Measurements from ENCODE around the gene ENTPD6. TPM values are rescaled to one million over a fixed set of nuclear protein-coding genes. Genes with fewer than 3 reads are reported as not detected.

Gene ENTPD6
- polyA plus RNA-seq, 1 donor: 106 TPM

DNA sequence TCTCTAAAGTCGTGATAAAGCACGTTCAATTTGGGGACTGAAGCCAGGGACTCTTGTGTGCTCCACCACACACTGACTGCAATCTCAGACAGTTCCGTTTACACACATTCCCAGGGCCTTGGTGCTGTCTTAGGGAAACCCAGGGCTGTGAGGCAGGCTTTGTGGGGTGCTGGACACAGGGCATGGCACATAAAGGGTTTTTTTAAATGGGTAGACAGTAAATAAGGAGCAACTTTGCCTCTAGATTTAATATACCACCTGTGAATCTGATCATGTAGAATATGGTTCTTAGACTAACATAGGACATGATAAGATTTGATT, 2.3 kb downstream of the ENTPD6 start:
- no peak for DNase-seq
- H3K27ac ChIP-seq (ENCODE audit: low read length): no peak overlapping the region
- no CpG with 5 or more reads among the region's 3 CpGs for WGBS (ENCODE audit: insufficient coverage, low lambda C conversion rate)
- H3K4me3 ChIP-seq (ENCODE audit: low read length): no peak overlapping the region
- no peaks in the 10 kb centered on the region for H3K27me3 ChIP-seq (ENCODE audit: control insufficient read depth, insufficient read depth, low read length)
- peaks cover 13% of the 10 kb centered on the region for H3K4me1 ChIP-seq (ENCODE audit: control insufficient read depth, insufficient read depth, low read length)
- H3K9me3 ChIP-seq (ENCODE audit: control insufficient read depth, low read depth, low read length): no peaks in the 10 kb centered on the region
- H3K36me3 ChIP-seq (ENCODE audit: control insufficient read depth, insufficient read depth, low read length): peaks cover 8% of the 10 kb centered on the region

DNA sequence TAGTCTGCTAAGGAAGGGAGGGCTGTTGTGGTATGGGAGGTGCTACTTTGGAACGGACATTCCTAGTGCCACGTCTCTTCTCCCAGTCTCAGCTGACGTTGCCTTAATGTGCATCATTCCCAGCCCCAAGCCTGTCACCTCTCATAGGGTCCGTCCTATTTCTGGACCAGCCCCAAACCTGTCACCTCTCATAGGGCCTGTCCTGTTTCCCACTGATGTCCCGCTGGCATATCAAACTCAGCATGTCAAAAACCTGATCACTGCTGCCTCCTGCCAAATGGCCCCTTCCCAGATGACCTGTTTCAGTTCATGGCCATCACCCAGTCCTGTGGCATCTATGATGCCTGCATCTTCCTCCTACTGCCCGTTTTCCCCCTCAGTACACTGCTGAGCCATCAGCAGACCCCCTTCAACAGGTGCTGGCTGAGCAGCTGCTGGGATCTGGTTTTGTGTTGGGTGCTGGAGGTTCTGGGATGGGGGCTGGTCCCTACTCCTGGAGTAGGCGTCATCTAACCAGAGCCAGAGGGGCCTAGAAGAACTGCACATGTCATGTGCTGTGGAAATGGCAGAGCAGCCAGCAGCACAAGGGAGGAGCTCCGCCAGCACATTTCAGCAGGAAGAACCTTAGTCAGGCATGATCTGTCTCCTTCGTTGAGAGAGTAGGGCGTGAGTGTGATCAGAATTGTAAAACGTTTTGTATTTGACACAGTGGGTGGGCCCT, 3.3 kb downstream of the ENTPD6 start:
- DNase-seq: no peak
- H3K4me3 ChIP-seq (ENCODE audit: low read length): no peak overlapping the region
- WGBS (ENCODE audit: insufficient coverage, low lambda C conversion rate): no CpG with 5 or more reads among the region's 11 CpGs
- H3K9me3 ChIP-seq (ENCODE audit: control insufficient read depth, low read depth, low read length): no peaks in the 10 kb centered on the region
- H3K27ac ChIP-seq (ENCODE audit: low read length): no peak overlapping the region
- H3K4me1 ChIP-seq (ENCODE audit: control insufficient read depth, insufficient read depth, low read length): peaks cover 13% of the 10 kb centered on the region
- no peaks in the 10 kb centered on the region for H3K27me3 ChIP-seq (ENCODE audit: control insufficient read depth, insufficient read depth, low read length)
- peaks cover 8% of the 10 kb centered on the region for H3K36me3 ChIP-seq (ENCODE audit: control insufficient read depth, insufficient read depth, low read length)

DNA sequence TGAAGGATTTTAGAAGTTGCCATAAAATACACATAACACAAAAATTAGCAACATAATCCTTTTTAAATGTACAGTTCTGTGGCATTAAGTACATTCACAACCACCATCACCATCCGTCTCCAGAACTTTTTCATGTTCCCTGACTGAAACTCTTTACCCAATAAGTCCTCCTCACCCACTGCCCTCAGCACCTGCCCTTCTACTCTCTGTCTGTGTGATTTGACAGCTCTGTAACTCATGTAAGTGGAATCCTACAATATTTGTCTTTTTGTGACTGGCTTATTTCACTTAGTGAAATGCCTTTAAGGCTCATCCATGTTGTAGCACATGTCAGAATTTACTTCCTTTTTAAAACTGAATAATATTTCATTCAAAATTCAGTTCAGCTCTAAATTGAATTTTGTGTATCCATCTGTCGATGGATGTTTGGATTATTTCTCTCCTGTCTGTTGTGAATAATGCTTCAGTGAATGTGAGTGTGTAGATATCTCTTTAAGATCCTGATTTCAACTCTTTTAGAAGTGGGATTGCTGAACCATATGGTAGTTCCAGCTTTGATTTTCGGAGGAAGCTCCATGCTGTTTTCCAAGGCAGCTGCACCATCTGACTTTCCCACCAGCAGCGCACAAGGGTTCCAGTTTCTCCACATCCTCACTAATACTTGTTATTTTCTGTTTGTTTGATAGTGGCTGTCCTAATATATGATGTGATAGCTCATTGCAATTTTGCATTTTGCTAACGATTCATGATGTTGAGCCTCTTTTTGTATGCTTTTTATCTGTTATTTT, 4.2 kb downstream of the ENTPD6 start:
- Histone ChIP-seq H3K4me1 (ENCODE audit: control insufficient read depth, insufficient read depth, low read length) (peaks cover 13% of the 10 kb centered on the region), H3K9me3 (ENCODE audit: control insufficient read depth, low read depth, low read length) (no peaks in the 10 kb centered on the region), H3K36me3 (ENCODE audit: control insufficient read depth, insufficient read depth, low read length) (peaks cover 8% of the 10 kb centered on the region), H3K27ac (ENCODE audit: low read length) (no peak overlapping the region), H3K4me3 (ENCODE audit: low read length) (no peak overlapping the region), H3K27me3 (ENCODE audit: control insufficient read depth, insufficient read depth, low read length) (no peaks in the 10 kb centered on the region)
- DNase-seq: no peak
- 93% methylated on average over 2 of the region's 5 CpGs for WGBS (ENCODE audit: insufficient coverage, low lambda C conversion rate)

DNA sequence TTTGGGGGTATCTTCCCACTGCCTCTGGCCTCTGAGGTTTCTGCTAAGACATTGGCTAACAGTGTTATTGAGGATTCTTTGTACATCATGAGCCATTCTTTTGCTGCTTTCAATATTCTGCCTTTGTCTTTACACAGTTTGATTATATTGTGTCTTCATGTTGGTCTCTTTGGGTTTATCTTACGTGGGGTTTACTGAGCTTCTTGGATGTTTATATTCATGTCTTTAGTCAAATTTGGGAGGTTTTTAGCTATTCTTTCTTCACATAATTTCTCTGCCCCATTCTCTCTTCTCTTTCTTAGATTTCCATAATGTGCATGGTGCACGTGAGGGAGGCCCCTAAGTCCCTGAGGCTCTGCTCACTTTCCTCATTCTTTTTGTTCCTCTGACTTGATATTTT, 7.6 kb downstream of the ENTPD6 start:
- 67% methylated on average over 2 of the region's 2 CpGs for WGBS (ENCODE audit: insufficient coverage, low lambda C conversion rate)
- peaks cover 17% of the 10 kb centered on the region for H3K36me3 ChIP-seq (ENCODE audit: control insufficient read depth, insufficient read depth, low read length)
- no peak for DNase-seq
- no peaks in the 10 kb centered on the region for H3K27me3 ChIP-seq (ENCODE audit: control insufficient read depth, insufficient read depth, low read length)
- no peak overlapping the region for H3K27ac ChIP-seq (ENCODE audit: low read length)
- H3K4me1 ChIP-seq (ENCODE audit: control insufficient read depth, insufficient read depth, low read length): no peaks in the 10 kb centered on the region
- H3K4me3 ChIP-seq (ENCODE audit: low read length): no peak overlapping the region
- H3K9me3 ChIP-seq (ENCODE audit: control insufficient read depth, low read depth, low read length): no peaks in the 10 kb centered on the region

DNA sequence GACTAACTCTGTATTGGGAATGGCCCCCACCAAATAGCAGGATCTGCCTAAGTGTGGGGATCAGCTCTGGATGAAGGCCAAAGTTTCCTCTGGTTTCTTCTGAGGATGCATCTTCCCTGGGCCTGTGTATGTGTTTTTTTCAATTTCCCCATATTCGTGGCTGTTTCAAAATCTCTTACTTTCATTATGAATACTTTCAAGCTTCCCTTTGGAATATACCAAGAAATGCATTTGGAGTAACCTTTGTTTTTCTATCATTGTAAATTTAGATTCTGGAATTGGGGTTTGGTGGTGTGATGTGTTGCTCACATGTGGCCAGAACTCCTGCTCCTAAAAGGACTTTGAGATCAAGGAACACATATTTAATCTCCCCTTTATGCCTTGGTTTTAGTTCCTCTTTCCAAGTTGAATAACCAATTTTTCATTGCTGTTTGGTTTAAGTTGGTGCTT, 8.4 kb downstream of the ENTPD6 start:
- no peak overlapping the region for H3K27ac ChIP-seq (ENCODE audit: low read length)
- H3K36me3 ChIP-seq (ENCODE audit: control insufficient read depth, insufficient read depth, low read length): peaks cover 17% of the 10 kb centered on the region
- DNase-seq: no peak
- no peaks in the 10 kb centered on the region for H3K9me3 ChIP-seq (ENCODE audit: control insufficient read depth, low read depth, low read length)
- 100% methylated on average over 1 of the region's 1 CpG for WGBS (ENCODE audit: insufficient coverage, low lambda C conversion rate)
- no peaks in the 10 kb centered on the region for H3K4me1 ChIP-seq (ENCODE audit: control insufficient read depth, insufficient read depth, low read length)
- no peak overlapping the region for H3K4me3 ChIP-seq (ENCODE audit: low read length)
- no peaks in the 10 kb centered on the region for H3K27me3 ChIP-seq (ENCODE audit: control insufficient read depth, insufficient read depth, low read length)

DNA sequence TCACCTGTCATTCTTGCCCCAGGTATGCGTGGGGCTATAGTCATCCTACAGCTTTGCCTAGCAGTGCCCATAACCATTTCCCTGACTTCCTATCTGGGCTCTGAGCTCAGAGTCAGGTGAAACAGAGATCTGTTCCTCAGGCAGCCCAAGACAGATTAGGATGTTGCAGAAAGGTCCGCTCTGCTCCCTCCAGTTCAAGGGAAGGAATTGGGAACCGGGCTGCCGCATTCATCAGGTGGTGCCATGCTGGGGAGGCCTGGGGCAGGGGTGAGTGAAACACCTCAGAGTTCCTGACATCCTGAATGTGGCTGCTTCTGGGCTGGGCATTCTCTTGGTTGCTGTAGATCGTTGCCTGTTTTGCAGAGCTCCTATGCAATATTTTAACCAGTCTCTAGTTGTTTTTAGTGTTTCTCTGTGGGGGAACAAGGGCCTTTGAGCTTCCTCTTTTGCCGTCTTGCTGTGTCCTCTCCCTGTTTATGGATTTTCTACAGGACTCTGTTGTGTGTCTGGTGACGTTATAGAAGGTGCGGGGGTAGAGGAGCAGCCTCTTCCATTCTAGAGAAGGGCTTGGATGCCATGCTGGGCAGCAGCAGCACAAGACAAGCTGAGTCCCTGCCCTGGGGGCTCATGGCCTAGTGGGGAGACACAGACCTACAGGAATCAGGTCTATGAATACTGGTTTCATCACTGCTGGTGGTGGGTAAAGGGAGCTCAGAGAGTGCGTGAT, 9.2 kb downstream of the ENTPD6 start:
- H3K27me3 ChIP-seq (ENCODE audit: control insufficient read depth, insufficient read depth, low read length): no peaks in the 10 kb centered on the region
- H3K9me3 ChIP-seq (ENCODE audit: control insufficient read depth, low read depth, low read length): no peaks in the 10 kb centered on the region
- no peak overlapping the region for H3K27ac ChIP-seq (ENCODE audit: low read length)
- no peak for DNase-seq
- H3K36me3 ChIP-seq (ENCODE audit: control insufficient read depth, insufficient read depth, low read length): peaks cover 19% of the 10 kb centered on the region
- WGBS (ENCODE audit: insufficient coverage, low lambda C conversion rate): 90% methylated on average over 2 of the region's 9 CpGs
- no peaks in the 10 kb centered on the region for H3K4me1 ChIP-seq (ENCODE audit: control insufficient read depth, insufficient read depth, low read length)
- H3K4me3 ChIP-seq (ENCODE audit: low read length): no peak overlapping the region

DNA sequence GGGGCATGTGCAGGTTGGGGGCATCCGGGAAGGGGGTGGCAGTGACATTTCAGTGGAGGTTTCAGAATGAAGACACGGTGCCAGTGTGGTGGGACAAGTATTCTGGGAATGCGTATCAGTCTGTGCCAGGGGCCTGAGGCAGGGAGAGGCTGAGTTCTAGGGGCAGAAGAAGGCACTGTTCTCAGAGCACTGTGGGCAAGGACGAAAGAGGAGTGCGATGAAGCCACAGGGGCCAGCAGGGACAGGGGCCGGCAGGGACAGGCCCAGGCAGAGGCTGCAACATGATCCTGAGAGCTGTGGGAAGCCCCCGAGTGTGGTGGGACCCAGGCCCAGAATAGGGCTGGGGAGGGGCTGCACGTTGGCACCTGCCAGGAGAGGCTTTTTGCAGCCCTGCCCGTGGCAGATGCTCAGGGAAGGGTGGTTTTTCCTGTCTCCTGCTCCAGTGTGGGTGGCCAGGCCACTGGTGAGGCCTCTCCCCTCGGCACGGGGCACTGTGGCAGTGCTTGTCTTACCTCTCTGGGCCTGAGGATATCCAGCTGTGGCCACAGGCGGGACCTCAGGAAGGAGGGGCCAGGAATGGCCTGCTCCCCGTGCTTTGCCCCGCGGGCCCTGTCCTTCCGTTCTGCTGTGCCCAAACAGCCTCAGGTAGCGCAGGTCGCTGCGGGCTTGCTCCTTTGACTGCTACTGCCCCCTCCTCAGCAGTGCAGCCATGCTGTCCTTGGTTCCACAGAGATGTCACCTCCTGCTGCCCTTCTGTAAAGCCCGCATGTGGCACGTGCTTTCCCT, 10.0 kb downstream of the ENTPD6 start:
- Histone ChIP-seq H3K4me1 (ENCODE audit: control insufficient read depth, insufficient read depth, low read length) (no peaks in the 10 kb centered on the region), H3K27me3 (ENCODE audit: control insufficient read depth, insufficient read depth, low read length) (no peaks in the 10 kb centered on the region), H3K4me3 (ENCODE audit: low read length) (no peak overlapping the region), H3K27ac (ENCODE audit: low read length) (no peak overlapping the region), H3K36me3 (ENCODE audit: control insufficient read depth, insufficient read depth, low read length) (peaks cover 25% of the 10 kb centered on the region), H3K9me3 (ENCODE audit: control insufficient read depth, low read depth, low read length) (no peaks in the 10 kb centered on the region)
- WGBS (ENCODE audit: insufficient coverage, low lambda C conversion rate): 100% methylated on average over 1 of the region's 21 CpGs
- no peak for DNase-seq

DNA sequence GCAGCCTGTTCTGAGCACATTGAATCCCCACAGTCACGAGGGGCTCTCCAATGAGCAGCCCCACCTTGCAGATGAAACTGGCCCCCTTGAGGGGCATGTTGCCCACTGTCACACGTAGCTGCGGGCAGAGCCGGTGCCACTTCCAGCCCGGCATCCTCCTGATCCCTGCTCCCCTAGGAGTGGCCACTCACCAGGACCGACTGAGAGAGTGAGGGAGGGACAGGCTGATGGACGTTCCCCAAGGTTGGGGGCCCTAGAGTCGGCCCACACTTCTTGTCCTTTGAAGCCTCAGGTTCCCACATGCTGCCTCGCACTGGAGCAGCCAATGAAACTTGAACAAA, 10.5 kb downstream of the ENTPD6 start:
- no peak for DNase-seq
- WGBS (ENCODE audit: insufficient coverage, low lambda C conversion rate): no CpG with 5 or more reads among the region's 9 CpGs
- no peaks in the 10 kb centered on the region for H3K9me3 ChIP-seq (ENCODE audit: control insufficient read depth, low read depth, low read length)
- no peaks in the 10 kb centered on the region for H3K27me3 ChIP-seq (ENCODE audit: control insufficient read depth, insufficient read depth, low read length)
- H3K4me3 ChIP-seq (ENCODE audit: low read length): no peak overlapping the region
- no peak overlapping the region for H3K27ac ChIP-seq (ENCODE audit: low read length)
- H3K4me1 ChIP-seq (ENCODE audit: control insufficient read depth, insufficient read depth, low read length): no peaks in the 10 kb centered on the region
- H3K36me3 ChIP-seq (ENCODE audit: control insufficient read depth, insufficient read depth, low read length): peaks cover 28% of the 10 kb centered on the region

DNA sequence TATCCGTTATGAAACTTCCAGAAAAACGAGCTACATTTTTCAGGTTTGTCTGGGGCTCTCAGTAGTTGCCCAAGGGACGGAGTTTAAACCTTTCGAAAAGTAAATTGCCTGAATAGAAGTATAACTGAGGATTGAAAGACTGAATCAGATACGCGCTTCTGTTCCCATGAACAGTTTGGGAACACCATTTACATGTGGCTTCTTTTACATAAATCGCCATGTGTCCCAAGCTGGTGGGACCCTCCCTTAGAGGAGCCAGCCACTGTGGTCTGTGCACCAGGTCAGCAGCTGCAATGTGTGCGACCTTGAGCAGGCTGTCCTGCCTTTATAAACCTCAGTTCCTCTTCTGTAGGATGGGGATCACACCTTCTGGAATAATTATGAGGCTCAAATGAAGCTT, 11.0 kb downstream of the ENTPD6 start:
- 100% methylated on average over 1 of the region's 8 CpGs for WGBS (ENCODE audit: insufficient coverage, low lambda C conversion rate)
- Histone ChIP-seq H3K9me3 (ENCODE audit: control insufficient read depth, low read depth, low read length) (no peaks in the 10 kb centered on the region), H3K27ac (ENCODE audit: low read length) (no peak overlapping the region), H3K27me3 (ENCODE audit: control insufficient read depth, insufficient read depth, low read length) (no peaks in the 10 kb centered on the region), H3K4me3 (ENCODE audit: low read length) (no peak overlapping the region), H3K4me1 (ENCODE audit: control insufficient read depth, insufficient read depth, low read length) (no peaks in the 10 kb centered on the region), H3K36me3 (ENCODE audit: control insufficient read depth, insufficient read depth, low read length) (peaks cover 34% of the 10 kb centered on the region)
- DNase-seq: no peak

All from large intestine (tissue), 3 donors.